ENCODE data around the gene MATN1. TPM values are rescaled to one million over a fixed set of nuclear protein-coding genes. Genes with fewer than 3 reads are reported as not detected.
A peak's percentile ranks its signal among the peaks of the same experiment; 100 is the strongest.

Gene MATN1
- total and polyA plus RNA-seq, 7 donors: 0.09 to 0.54 (median 0.36) TPM; not detected in 4

DNA sequence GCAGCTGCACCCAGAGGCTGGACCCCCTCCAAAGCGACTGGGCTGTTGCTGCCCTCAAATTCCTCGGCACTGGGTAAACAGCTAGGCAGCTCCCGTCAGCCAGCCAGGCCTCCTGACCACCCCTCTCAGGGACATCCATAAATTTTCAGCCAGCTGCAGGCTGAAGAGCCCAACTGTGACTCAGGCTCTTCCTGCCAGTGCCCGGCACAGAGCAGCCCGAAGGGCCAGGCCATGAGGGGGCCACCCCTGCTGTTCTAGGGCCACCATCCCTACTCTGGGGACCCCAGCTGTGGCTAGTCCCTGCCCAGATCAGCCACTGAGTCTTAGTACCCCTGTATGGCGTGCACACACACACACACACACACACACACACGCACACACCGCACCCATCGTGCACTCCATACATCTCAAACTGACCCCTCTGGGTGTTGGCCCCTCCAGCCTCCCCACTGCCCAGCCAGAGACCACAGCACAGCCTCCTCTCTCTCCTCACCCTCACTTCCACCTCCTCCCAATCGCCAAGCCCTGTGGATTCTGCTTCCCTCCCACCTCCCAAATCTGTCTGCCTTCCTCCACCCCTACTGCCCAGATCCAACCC is 40.4 kb upstream of the MATN1 start:
- peaks cover 0 to 51% (median 36%) of the 10 kb centered on the region in 4 donors for H3K4me1 ChIP-seq
- H3K36me3 ChIP-seq: no peaks in the 10 kb centered on the region
- H3K4me3 ChIP-seq: no peak overlapping the region
- TF ChIP-seq EP300 (IDR thresholded peaks at IDR 0.05) (peak in 1 of 4 donors; percentile 72), POLR2A (IDR thresholded peaks at IDR 0.05) (no peak), POLR2AphosphoS5 (IDR thresholded peaks at IDR 0.05) (peak in 3 of 4 donors; percentile 20 to 64 (median 44))
- no peaks in the 10 kb centered on the region for H3K9me3 ChIP-seq
- peak; percentile 91 for DNase-seq
- 73 to 74% methylated on average over 10 of the region's 10 CpGs for WGBS, 2 donors
- intact Hi-C loops (cut with DNase I): no loop called here
- H3K27ac ChIP-seq: peak overlapping the region in 3 of 4 donors; percentile 69 to 77 (median 76)
- no peaks in the 10 kb centered on the region for H3K27me3 ChIP-seq

DNA sequence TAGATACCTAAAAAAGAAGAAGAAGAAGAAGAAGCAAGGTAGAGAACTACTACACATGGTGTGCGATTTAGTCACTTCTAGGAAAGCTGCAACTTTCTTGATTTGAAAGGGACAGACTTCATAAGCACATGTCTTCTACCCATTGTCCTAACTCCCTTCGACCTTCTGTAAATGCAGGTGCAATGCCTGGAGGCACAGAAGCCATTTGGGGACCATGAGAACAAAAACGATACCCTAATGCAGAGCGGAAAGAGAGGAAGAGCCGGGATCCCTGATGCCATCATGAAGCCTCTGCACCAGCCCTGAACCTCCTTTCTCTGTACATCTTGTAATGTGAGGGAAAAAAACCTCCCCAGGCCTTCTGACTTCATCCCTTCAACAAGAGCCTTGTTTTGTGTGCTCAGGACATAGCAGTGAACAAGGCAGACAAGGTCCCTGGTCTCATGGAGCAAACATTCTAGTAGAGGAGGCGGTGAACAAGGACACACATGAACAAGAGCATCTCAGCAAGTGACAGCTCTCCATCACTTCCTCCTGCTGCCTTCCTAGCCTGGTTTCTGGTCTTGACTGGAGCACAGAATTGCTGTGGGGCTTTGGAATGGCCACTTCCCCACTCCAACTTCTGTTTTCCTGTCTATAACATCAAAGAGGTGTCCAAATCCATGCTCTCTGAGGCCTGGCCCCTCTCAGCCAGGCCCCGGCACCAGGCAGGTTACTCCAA is 39.7 kb upstream of the MATN1 start:
- 84 to 94% methylated on average over 7 of the region's 7 CpGs for WGBS, 2 donors
- H3K4me3 ChIP-seq: no peak overlapping the region
- H3K4me1 ChIP-seq: peaks cover 0 to 51% (median 36%) of the 10 kb centered on the region in 4 donors
- intact Hi-C loops (cut with DNase I): no loop called here
- no peaks in the 10 kb centered on the region for H3K9me3 ChIP-seq
- TF ChIP-seq POLR2AphosphoS5 (IDR thresholded peaks at IDR 0.05): no peak
- no peak for TF ChIP-seq EP300 (IDR thresholded peaks at IDR 0.05)
- no peak for TF ChIP-seq POLR2A (IDR thresholded peaks at IDR 0.05)
- TF ChIP-seq, protein P1, sequence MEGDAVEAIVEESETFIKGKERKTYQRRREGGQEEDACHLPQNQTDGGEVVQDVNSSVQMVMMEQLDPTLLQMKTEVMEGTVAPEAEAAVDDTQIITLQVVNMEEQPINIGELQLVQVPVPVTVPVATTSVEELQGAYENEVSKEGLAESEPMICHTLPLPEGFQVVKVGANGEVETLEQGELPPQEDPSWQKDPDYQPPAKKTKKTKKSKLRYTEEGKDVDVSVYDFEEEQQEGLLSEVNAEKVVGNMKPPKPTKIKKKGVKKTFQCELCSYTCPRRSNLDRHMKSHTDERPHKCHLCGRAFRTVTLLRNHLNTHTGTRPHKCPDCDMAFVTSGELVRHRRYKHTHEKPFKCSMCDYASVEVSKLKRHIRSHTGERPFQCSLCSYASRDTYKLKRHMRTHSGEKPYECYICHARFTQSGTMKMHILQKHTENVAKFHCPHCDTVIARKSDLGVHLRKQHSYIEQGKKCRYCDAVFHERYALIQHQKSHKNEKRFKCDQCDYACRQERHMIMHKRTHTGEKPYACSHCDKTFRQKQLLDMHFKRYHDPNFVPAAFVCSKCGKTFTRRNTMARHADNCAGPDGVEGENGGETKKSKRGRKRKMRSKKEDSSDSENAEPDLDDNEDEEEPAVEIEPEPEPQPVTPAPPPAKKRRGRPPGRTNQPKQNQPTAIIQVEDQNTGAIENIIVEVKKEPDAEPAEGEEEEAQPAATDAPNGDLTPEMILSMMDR (IDR thresholded peaks at IDR 0.05): no peak
- no peak for DNase-seq
- no peaks in the 10 kb centered on the region for H3K36me3 ChIP-seq
- H3K27me3 ChIP-seq: no peaks in the 10 kb centered on the region
- peak overlapping the region in 3 of 4 donors; percentile 69 to 77 (median 76) for H3K27ac ChIP-seq

DNA sequence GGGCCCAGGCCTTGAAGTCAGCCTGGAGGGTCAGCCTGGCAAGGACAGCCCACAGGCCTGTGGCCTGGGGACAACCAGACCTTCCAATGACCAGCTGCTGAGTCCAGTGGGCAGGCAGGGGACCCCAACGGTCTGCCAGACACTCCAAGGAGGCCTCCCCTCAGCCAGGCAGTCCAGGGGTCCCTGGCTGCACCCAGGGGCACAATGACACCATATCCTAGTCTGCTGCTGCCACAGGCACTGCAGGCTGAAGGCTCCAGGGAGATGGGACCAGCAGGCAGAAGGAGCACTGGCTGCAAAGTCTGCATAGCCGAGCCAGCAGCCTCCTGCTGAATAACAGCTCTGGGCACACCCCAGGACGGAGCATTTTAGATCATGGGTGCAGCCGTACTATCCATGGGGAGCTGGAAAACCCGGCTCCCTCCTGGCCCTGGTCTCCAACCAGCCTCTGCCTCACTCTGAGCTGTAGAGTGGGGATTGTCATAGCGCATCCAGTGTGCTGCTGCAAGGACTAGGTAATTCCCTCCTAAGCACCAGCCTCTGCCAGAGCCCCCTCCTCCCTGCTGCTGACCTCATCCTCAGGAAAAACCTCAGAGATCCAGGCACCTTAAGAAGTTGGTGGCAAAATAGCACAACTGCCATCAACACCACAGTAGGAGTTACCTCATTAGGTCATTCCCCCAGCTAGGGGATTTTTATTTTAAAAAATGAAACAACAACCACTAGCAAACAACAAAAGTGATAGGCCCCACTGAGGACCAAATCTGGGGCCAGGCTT is 39.0 kb upstream of the MATN1 start:
- peak overlapping the region in 2 of 4 donors; percentile 76 to 77 for H3K27ac ChIP-seq

DNA sequence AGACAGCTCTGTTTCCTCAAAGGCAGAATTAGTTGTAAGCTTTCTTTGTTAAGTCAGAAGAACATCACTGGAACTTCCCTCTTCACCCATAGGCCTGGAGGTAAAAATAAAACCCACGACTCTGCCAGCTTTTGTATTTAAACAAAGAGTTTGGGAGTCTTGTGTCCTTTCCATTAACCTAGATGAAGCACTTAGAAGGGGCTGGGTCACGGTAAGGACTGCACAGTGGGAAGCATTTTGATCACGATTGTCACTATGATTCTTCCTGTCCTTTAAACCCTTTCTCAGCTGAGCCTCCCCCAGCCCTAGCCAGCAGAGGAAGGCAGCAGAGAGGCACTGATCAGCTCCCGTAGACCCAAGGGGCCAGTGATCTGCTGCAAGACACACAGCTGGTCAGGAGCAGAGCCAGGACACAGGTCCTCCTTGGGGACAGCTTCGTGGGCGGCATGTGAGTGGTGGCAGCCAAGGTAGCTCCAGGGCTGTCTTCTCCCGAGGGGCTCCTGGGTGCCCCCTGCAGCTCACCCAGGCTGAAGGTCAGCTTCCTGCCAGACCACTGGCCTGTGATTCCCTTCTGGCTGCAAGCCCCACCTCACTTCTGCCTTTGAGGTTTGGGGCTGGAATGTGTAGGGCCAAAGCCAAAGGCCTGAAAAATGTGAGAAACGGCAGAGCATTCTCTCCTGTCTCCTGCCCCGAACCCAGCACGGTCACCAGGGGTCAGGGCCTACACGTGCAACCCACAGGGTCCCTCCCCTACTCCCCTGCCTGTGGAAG is 38.2 kb upstream of the MATN1 start:
- Histone ChIP-seq H3K27ac (peak overlapping the region in 3 of 4 donors; percentile 18 to 77 (median 76)), H3K4me1 (peaks cover 0 to 51% (median 36%) of the 10 kb centered on the region in 4 donors), H3K9me3 (no peaks in the 10 kb centered on the region), H3K4me3 (no peak overlapping the region), H3K27me3 (no peaks in the 10 kb centered on the region), H3K36me3 (no peaks in the 10 kb centered on the region)
- WGBS, 2 donors: 58 to 76% methylated on average over 11 of the region's 11 CpGs
- DNase-seq: no peak
- TF ChIP-seq POLR2A (IDR thresholded peaks at IDR 0.05) (no peak), POLR2AphosphoS5 (IDR thresholded peaks at IDR 0.05) (no peak), EP300 (IDR thresholded peaks at IDR 0.05) (no peak)
- intact Hi-C loops (cut with DNase I): no loop called here

More for the DNA sequence above, 39.0 kb upstream of the MATN1 start:
- 81% methylated on average over 6 of the region's 6 CpGs for WGBS, 2 donors
- Histone ChIP-seq H3K4me3 (no peak overlapping the region), H3K36me3 (no peaks in the 10 kb centered on the region), H3K4me1 (peaks cover 0 to 51% (median 36%) of the 10 kb centered on the region in 4 donors), H3K27me3 (no peaks in the 10 kb centered on the region), H3K9me3 (no peaks in the 10 kb centered on the region)
- TF ChIP-seq POLR2A (IDR thresholded peaks at IDR 0.05) (no peak), EP300 (IDR thresholded peaks at IDR 0.05) (no peak), POLR2AphosphoS5 (IDR thresholded peaks at IDR 0.05) (no peak)
- TF ChIP-seq, protein P1 (IDR thresholded peaks at IDR 0.05): no peak
- intact Hi-C loops (cut with DNase I): no loop called here
- no peak for DNase-seq

DNA sequence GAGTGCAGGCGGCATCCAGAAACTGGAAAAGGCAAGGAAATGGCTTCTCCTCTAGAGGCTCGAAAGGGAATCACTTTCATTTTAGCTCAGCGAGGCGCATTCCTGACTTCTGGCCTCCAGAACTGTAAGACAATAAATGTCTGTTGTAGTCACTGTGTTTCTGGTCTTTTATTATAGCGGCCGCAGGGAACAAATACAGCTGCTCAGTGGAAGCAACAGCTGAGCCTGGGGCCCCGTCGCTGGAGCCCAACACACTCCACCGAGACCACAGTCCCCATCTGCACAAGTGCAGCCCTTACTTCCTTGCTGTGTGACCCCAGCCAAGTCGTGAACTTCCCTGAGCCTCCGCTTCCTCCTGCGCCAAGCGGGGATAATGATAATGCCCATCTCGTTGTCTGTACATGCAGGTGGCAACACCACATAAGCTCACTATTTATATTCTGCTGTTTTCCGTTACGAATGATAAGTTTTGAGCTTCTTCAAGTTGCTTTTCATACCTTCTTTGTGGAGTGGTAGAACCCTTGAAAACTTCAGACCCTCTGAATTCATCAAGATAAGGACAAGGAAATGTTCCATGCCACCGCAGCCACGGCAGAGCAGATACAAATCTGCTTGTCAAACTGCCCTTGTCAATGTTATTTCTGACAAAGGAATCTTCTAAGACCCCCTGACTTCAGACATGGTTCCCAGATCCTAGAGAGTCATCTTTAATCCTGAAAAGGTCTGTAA is 37.4 kb upstream of the MATN1 start:
- intact Hi-C loops (cut with DNase I): no loop called here
- no peak for DNase-seq
- TF ChIP-seq POLR2A (IDR thresholded peaks at IDR 0.05) (no peak), EP300 (IDR thresholded peaks at IDR 0.05) (no peak), POLR2AphosphoS5 (IDR thresholded peaks at IDR 0.05) (no peak)
- TF ChIP-seq, protein P1 (IDR thresholded peaks at IDR 0.05): no peak
- peak overlapping the region in 3 of 4 donors; percentile 18 to 77 (median 76) for H3K27ac ChIP-seq
- H3K4me3 ChIP-seq: no peak overlapping the region
- no peaks in the 10 kb centered on the region for H3K27me3 ChIP-seq
- no peaks in the 10 kb centered on the region for H3K36me3 ChIP-seq
- WGBS, 2 donors: 43 to 44% methylated on average over 18 of the region's 18 CpGs
- H3K9me3 ChIP-seq: no peaks in the 10 kb centered on the region
- H3K4me1 ChIP-seq: peaks cover 0 to 48% (median 36%) of the 10 kb centered on the region in 4 donors
